Loucy (cell line): ENCODE measurements around the gene MICU2.
A peak's percentile ranks its signal among the peaks of the same experiment; 100 is the strongest.

Experiments used
- H2AFZ ChIP-seq: fragments of 200-600 bp; sonication (generic); 2 replicates; pipeline ENCODE4 v1.6.0; 2016; ENCODE audit warnings: antibody characterized with exemption, mild to moderate bottlenecking, low read length, moderate library complexity
- H3F3A ChIP-seq: fragments of 200-600 bp; 2 replicates; pipeline ENCODE4 v1.6.0; 2016; ENCODE audit warnings: antibody characterized with exemption, low read depth, mild to moderate bottlenecking
- H3K27me3 ChIP-seq: fragments of 200-600 bp; sonication (generic); 2 replicates; pipeline ENCODE4 v1.6.1; 2014; ENCODE audit warnings: low read length, mild to moderate bottlenecking; ENCODE audit not compliant: insufficient read depth, poor library complexity, severe bottlenecking
- H3K36me3 ChIP-seq: fragments of 200-600 bp; sonication (generic); 2 replicates; pipeline ENCODE4 v1.6.1; 2016; ENCODE audit warnings: low read length; ENCODE audit not compliant: insufficient read depth
- H3K4me1 ChIP-seq: fragments of 200-600 bp; sonication (generic); 2 replicates; pipeline ENCODE4 v1.5.1; 2014; ENCODE audit warnings: low read length, mild to moderate bottlenecking; ENCODE audit not compliant: insufficient read depth, poor library complexity, severe bottlenecking
- H3K4me2 ChIP-seq: fragments of 200-600 bp; sonication (generic); 2 replicates; pipeline ENCODE4 v1.6.0; 2014; ENCODE audit warnings: antibody characterized with exemption, low read length, low read depth, mild to moderate bottlenecking; ENCODE audit not compliant: poor library complexity, severe bottlenecking
- H3K4me3 ChIP-seq: fragments of 200-600 bp; sonication (generic); 2 replicates; pipeline ENCODE4 v1.5.1; 2014; ENCODE audit warnings: low read length, mild to moderate bottlenecking, mixed read lengths; ENCODE audit not compliant: poor library complexity, severe bottlenecking
- H3K79me2 ChIP-seq: fragments of 200-600 bp; sonication (generic); 2 replicates; pipeline ENCODE4 v1.6.1; 2014; ENCODE audit warnings: low read length; ENCODE audit not compliant: insufficient read depth
- H3K9ac ChIP-seq: fragments of 200-600 bp; sonication (generic); 2 replicates; pipeline ENCODE4 v1.6.0; 2014; ENCODE audit warnings: mild to moderate bottlenecking, low read depth, low read length, moderate library complexity; ENCODE audit not compliant: poor library complexity, severe bottlenecking
- H3K9me2 ChIP-seq: fragments of 200-600 bp; sonication (generic); replicated peaks from 2 replicates; pipeline ENCODE4 v1.6.1; 2016; ENCODE audit warnings: low read depth, low read length, mixed read lengths
- H3K9me3 ChIP-seq: fragments of 200-600 bp; sonication (generic); 2 replicates; pipeline ENCODE4 v1.6.1; 2014; ENCODE audit warnings: mild to moderate bottlenecking, antibody characterized with exemption, low read length, low read depth; ENCODE audit not compliant: insufficient read depth
- H4K20me1 ChIP-seq: fragments of 200-600 bp; sonication (generic); 2 replicates; pipeline ENCODE4 v1.6.0; 2014; ENCODE audit warnings: antibody characterized with exemption, low read length, mild to moderate bottlenecking; ENCODE audit not compliant: insufficient read depth, poor library complexity, severe bottlenecking
- EZH2phosphoT487 ChIP-seq: fragments of 200-600 bp; IDR thresholded peaks from 2 replicates; pipeline ENCODE4 v1.6.1; 2018; ENCODE audit warnings: antibody characterized with exemption, mild to moderate bottlenecking, moderate library complexity, borderline replicate concordance
- TF ChIP-seq, protein P1 (sequence below): fragments of 200-600 bp; sonication (generic); conservative IDR thresholded peaks from 2 replicates; pipeline ENCODE4 v1.5.1; 2014; ENCODE audit warnings: mild to moderate bottlenecking, antibody characterized with exemption, low read length

The MICU2 gene

DNA sequence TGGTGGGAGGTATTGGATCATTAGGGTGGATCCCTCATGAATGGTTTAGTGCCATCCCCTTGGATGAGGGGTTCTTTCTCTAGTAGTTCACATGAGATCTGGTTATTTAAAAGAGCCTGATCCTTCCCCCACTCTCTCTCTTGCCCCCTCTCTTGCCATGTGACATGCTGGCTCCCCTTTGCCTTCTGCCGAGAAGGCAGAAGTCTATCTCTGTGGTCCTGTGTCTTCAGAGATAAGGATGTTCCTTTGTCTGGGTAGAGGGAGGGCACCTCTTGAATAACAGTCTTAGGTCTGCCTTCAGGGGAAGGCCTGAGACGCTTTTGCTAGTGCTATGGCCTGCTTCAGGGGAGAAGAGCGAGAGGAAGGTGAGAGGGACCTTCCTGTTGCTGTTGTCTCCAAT lies 142.8 kb downstream of the MICU2 start:
- no peaks in the 10 kb centered on the region for H3F3A ChIP-seq
- H4K20me1 ChIP-seq = peaks cover 26% of the 10 kb centered on the region
- H3K4me1 ChIP-seq = peaks cover 22% of the 10 kb centered on the region
- no peak overlapping the region for H3K4me3 ChIP-seq
- H2AFZ ChIP-seq = no peak overlapping the region
- H3K4me2 ChIP-seq = no peak overlapping the region
- H3K9me2 ChIP-seq = no peaks in the 10 kb centered on the region
- H3K36me3 ChIP-seq = no peaks in the 10 kb centered on the region
- H3K27me3 ChIP-seq = no peaks in the 10 kb centered on the region
- no peak overlapping the region for H3K9ac ChIP-seq
- no peaks in the 10 kb centered on the region for H3K9me3 ChIP-seq
- H3K79me2 ChIP-seq = peaks cover 34% of the 10 kb centered on the region
- TF ChIP-seq, protein P1, sequence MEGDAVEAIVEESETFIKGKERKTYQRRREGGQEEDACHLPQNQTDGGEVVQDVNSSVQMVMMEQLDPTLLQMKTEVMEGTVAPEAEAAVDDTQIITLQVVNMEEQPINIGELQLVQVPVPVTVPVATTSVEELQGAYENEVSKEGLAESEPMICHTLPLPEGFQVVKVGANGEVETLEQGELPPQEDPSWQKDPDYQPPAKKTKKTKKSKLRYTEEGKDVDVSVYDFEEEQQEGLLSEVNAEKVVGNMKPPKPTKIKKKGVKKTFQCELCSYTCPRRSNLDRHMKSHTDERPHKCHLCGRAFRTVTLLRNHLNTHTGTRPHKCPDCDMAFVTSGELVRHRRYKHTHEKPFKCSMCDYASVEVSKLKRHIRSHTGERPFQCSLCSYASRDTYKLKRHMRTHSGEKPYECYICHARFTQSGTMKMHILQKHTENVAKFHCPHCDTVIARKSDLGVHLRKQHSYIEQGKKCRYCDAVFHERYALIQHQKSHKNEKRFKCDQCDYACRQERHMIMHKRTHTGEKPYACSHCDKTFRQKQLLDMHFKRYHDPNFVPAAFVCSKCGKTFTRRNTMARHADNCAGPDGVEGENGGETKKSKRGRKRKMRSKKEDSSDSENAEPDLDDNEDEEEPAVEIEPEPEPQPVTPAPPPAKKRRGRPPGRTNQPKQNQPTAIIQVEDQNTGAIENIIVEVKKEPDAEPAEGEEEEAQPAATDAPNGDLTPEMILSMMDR = no peak
- no peak for TF ChIP-seq EZH2phosphoT487

DNA sequence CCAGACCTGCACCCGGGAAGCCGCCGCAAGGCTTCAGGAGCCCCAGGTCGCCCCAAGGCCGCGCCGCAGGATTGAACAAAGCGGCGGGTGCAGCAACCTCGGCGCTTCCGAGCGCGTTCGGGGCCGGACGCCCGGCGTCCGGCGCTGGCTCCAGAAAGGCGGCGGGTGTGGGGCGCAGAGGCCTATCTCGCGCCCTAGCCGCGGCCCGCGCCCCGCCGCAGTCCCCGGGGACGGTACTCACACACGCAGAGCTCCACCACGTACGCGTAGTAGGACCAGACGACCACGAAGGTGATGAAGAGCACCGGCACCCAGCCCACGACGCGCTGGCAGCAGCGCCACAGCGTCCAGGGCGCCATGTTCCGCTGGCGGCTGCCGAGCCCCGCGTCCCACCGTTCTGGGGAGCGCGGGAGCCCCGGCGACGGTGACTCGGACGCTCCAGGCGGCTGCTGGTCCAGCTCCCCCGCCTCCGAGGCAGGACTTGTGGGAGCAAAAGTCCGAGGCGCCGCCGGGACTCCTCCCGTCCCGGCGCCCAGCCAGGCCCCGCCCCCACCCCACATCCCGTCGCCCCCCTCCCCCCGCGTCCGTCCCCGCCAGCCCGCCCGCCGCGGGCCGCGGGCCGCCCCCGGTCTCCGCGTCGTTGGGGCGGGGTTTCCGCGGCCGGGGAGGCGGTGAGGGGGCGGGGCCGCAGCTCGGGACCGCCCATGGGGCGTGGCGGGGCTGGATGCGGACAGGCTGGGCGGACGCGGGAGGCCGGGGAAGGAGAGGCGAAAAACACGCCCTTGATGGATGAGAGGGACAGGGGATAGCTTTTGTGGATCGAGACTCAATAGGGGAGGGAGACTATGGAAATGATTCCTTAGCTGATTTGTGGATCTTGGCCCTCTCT lies 144.9 kb downstream of the MICU2 start, which contains the start of gene ZDHHC20:
ZDHHC20 (minus strand) TSS at position 491 of the 889 bp plus-strand sequence; CDS start at position 359, 132 bp downstream.
- peaks cover 54% of the 10 kb centered on the region for H3K79me2 ChIP-seq

DNA sequence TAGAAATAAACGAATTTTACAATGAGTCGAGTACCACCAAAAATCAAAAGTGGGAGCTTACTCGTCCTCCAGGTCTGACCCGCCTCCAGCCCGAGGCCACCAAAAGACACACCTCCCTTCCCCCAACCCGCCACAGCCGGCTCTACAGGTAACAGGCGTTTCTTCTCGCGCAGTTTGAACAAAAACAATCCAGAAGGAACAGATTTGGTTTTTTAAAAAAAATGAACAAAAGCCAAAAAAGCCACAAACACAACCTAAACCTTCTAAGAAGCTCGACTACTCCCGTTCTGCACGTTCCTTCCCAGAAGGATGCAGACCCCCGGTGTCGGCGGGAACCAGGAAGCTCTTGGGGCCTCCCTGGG lies 145.5 kb downstream of the MICU2 start:
- no peaks in the 10 kb centered on the region for H3F3A ChIP-seq
- no peaks in the 10 kb centered on the region for H3K27me3 ChIP-seq
- H3K9me2 ChIP-seq = no peaks in the 10 kb centered on the region
- no peaks in the 10 kb centered on the region for H3K9me3 ChIP-seq
- peaks cover 44% of the 10 kb centered on the region for H4K20me1 ChIP-seq
- H3K4me3 ChIP-seq = peak overlapping the region; percentile 81
- peaks cover 60% of the 10 kb centered on the region for H3K79me2 ChIP-seq
- H3K4me2 ChIP-seq = peak overlapping the region; percentile 89
- peak overlapping the region; percentile 87 for H3K9ac ChIP-seq
- TF ChIP-seq, protein P1 = no peak
- no peak for TF ChIP-seq EZH2phosphoT487
- H2AFZ ChIP-seq = peak overlapping the region; percentile 87
- peaks cover 32% of the 10 kb centered on the region for H3K4me1 ChIP-seq
- H3K36me3 ChIP-seq = no peaks in the 10 kb centered on the region

More for the DNA sequence above, 144.9 kb downstream of the MICU2 start, which contains the start of gene ZDHHC20:
- H3K9me3 ChIP-seq = no peaks in the 10 kb centered on the region
- peak within 1 kb of the TSS; percentile 81 for H3K4me3 ChIP-seq
- H3K36me3 ChIP-seq = no peaks in the 10 kb centered on the region
- TF ChIP-seq, protein P1 = no peak
- TF ChIP-seq EZH2phosphoT487 = no peak
- no peaks in the 10 kb centered on the region for H3K9me2 ChIP-seq
- H3K4me1 ChIP-seq = peaks cover 32% of the 10 kb centered on the region
- peak within 1 kb of the TSS; percentile 91 for H2AFZ ChIP-seq
- H3K27me3 ChIP-seq = no peaks in the 10 kb centered on the region
- no peaks in the 10 kb centered on the region for H3F3A ChIP-seq
- peak within 1 kb of the TSS; percentile 89 for H3K4me2 ChIP-seq
- H3K9ac ChIP-seq = peak within 1 kb of the TSS; percentile 87
- H4K20me1 ChIP-seq = peaks cover 42% of the 10 kb centered on the region
